Activated CD8-positive, alpha-beta memory T cell treated with anti-CD3 and anti-CD28 coated beads for 4 hours (primary cell): ENCODE data around the gene HSPB2.
"Not testable (repeated sequence)": the region's sequence is repeated elsewhere in the genome, so short reads cannot be mapped to it uniquely, and the experiment has no call there.

Experiments
- DNase-seq, 2 donors: peaks; one replicate each; pipeline ENCODE4 v3.0.0-alpha.2; 2020; ENCODE audit warnings: low read depth in 2 of 2

Gene HSPB2

GRCh38 chr11:111913997-111914396 lies 1.5 kb downstream of the HSPB2 start:
- DNase-seq, result no peak

DNA sequence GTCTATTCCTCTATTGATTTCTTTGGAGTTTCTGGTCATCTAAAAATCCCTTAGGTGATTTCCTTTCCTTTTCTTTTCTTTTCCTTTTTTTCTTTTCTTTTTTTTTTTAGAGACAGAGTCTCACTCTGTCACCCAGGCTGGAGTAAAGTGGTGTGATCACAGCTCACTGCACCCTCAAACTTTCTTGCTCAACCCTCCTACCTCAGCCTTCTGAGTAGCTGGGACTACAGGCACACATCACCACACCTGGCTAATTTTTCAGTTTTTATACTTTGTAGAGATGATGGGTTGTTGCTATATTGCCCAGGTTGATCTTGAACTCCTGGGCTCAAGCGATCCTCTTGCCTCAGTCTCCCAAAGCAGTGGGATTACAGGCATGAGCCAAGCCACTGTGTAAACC lies 4.2 kb downstream of the HSPB2 start:
- DNase-seq, result no peak

GRCh38 chr11:111917312-111917711 lies 4.8 kb downstream of the HSPB2 start:
- no peak for DNase-seq

- DNase-seq, result no peak
Observed at GRCh38 chr11:111917788-111918187, 5.3 kb downstream of the HSPB2 start.

DNA sequence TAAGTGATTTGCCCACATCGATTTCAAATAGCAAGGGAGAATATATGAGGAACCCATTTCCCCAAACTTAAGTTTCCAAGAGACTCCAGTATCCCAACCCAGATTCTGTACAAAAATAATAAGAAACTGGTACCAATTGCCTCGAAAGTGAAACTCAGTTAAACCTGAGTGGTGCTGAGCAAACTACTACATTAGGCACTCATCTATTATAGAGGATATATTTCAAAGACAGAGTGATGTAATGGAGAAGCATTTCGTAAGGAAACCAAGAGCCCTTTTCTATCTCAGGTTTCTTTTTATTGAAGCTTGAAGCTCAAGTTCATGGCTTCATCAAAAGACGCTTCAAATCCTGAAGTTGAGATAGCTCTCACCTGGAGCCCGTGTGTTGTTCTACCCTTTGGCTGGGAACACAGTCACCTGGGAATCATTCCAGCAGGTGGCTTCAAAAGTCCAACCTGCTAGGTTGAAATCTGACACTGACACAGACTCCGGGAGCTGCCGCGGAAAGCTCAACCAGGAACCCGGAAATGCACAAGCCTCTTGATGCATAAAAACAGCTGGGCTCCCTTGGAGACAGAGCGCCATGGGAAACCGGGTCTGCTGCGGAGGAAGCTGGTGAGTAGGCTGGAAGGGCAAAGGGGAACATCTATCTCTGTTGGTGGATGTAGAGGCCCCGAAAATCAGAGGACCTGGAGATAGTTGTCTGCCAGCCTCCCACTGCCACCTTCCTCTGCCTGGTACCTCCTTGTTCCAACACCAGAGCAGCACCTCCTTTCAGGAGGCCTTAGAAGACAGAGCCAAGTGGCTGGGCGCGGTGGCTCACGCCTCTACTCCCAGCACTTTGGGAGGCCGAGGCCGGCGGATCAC lies 6.1 kb downstream of the HSPB2 start, which contains the start of gene C11orf52:
TSS of gene C11orf52 (plus strand) at position 524 of the 867 bp plus-strand sequence. CDS start at position 584, 60 bp downstream.
- DNase-seq, result no peak

DNA sequence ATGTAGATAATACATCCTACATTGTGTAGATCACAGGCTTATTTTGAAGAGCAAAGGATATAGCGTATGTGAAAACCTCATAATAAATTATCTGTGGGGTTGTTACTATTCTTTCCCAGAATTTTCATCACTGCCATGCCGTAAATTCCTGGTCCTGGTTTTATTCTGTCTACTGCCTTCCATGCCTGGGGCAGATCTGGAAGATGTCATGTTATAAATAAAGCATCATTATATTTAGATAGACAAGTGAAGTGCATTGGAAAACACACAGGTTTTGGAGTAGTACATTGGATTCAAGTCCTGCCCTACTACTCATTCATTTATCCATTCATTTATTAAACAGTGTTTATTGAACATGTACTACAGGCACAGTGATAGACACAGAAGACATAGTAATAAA lies 8.4 kb downstream of the HSPB2 start:
- no peak for DNase-seq

- DNase-seq, result no peak
Observed at GRCh38 chr11:111921541-111922230, 9.2 kb downstream of the HSPB2 start.

DNA sequence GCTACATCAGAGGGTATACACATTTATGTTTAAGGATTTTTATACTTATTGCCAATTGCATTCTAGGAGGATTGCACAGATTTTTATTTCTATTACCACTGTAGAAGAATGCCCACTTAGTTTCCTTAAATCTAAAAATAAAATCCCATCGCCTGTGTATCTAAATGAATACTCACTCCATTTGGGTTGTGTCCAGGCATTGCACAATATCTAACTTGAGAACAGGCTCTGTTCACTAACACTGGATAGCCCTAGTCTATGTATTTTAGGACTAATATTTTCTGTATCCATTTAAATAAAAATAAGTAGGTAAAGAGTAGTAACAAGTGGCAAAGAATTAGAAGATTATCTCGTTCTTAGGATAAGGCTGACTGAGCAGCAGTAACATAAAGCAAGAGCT lies 10.3 kb downstream of the HSPB2 start:
- DNase-seq, result no peak

DNA sequence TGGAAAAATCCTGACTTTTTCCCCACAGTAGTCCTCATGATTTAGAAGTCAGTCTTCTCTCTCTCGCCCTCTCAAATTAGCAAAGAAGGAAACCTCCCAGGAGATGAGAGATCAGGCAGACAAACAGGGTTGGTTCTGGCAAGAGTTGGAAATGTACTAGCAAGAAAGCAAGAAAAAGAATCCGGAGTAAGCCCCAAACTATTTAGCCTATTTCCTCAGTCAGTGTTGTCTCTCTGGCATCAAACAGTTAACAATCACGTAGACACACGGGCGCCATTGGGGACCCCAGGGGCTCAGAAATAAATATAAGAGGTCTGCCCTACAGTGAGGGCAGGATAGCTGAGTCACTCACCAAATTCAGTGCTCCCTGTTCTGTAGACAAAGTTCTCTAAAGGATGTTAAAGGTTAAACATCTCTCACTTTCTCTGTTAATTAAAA lies 10.8 kb downstream of the HSPB2 start:
- DNase-seq, result no peak

DNA sequence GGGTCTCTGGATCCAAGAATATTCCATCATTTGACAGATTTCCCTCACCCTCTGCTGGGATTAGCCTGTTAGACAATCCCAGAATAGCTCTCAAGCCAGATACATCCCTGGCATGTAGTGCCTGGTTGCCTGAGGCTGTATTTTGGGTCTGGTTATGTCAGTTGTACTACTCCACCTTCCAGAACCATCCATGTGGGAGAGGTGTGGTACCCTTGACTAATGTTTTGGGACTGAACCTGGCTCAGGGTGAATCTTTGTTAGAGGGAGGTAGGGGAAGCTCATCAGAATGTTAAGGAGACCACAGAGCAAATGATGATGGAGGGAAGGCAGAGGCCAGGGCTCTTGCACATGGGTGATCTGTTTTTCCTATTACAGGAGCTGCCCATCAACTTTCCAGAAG lies 11.4 kb downstream of the HSPB2 start:
- no peak for DNase-seq

DNA sequence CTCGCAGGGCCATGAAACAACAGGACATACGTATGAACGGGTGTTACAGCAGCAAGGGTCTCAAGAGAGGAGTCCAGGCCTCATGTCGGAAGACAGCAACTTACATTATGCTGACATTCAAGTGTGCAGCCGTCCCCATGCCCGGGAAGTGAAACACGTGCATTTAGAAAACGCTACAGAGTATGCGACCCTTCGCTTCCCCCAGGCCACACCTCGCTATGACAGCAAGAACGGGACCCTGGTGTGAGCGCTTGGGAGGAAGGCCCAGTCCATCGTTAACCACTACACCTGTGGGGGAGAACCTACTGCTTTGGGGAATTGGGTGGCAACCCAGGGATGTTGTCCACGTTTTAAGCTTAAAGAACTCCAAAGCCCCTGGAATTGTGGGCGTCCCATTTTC lies 13.4 kb downstream of the HSPB2 start:
- DNase-seq, result no peak

GRCh38 chr11:111926505-111927391 lies 14.2 kb downstream of the HSPB2 start:
- DNase-seq, result peak; percentile 85 to 88

DNA sequence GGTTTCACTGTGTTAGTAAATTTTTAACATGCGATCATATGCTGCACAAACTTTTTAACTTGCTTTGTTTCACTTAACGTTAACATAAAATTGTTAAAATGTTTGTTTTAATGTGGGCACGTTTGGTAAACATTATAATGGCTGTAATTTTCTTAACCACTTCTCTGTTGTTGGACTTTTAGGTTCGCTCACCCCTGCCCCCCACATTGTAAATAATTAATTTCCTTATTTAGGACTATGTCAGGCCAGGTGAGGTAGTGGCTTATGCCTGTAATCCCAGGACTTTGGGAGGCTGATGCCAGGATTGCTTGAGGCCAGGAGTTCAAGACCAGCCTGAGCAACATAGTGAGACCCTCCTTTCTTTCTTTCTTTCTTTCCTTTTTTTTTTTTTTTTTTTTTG lies 17.9 kb downstream of the HSPB2 start:
- no peak for DNase-seq

DNA sequence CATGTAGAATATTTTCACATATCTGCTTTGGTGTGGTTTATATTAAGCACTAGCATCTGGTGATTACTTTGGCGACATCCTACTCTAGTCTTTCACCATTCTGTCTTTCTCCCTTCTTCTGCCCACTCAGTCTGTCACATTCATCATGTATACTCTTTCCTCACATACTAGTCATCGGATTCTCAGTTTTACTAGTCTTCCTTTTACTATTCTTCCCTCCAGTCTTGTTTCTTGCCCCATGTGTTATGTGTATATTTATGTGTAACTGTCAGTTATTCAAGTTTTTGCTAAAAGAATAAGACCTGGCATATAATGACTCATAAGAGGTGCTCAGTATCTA lies 20.0 kb downstream of the HSPB2 start:
- no peak for DNase-seq

DNA sequence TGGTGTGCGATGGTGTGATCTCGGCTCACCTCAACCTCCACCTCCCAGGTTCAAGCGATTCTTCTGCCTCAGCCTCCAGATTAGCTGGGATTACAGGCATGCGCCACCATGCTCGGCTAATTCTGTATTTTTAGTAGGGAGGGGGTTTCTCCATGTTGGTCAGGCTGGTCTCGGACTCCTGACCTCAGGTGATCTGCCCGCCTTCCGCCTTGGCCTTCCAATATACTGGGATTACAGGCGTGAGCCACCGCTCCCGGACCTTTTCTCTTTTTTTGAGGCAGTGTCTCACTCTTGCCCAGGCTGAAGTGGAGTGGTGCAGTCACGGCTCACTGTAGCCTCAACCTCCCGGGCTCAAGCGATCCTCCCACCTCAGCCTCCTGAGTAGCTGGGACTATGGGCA lies 20.6 kb downstream of the HSPB2 start:
- not testable (repeated sequence) for DNase-seq

GRCh38 chr11:111933872-111934271 lies 21.3 kb downstream of the HSPB2 start:
- no peak for DNase-seq

DNA sequence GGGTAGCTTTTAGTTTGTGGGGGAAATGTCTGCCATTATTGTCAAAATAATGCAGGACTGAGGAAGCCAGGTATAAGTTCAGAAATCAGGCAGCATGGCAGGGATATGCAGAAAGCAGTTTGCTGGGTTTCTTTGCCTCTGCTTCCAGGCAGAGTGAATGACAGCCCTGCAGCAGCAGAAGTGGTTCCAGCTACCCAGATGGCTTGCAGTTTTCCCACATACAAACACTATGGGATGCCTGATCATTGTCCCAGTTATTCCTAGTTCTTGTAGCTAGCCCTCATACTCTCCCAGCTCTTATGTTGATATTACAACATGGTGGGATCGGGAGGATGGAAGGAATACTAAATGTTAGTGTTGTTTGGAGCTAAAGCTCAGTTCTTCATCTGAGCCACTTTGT lies 21.8 kb downstream of the HSPB2 start:
- no peak for DNase-seq

DNA sequence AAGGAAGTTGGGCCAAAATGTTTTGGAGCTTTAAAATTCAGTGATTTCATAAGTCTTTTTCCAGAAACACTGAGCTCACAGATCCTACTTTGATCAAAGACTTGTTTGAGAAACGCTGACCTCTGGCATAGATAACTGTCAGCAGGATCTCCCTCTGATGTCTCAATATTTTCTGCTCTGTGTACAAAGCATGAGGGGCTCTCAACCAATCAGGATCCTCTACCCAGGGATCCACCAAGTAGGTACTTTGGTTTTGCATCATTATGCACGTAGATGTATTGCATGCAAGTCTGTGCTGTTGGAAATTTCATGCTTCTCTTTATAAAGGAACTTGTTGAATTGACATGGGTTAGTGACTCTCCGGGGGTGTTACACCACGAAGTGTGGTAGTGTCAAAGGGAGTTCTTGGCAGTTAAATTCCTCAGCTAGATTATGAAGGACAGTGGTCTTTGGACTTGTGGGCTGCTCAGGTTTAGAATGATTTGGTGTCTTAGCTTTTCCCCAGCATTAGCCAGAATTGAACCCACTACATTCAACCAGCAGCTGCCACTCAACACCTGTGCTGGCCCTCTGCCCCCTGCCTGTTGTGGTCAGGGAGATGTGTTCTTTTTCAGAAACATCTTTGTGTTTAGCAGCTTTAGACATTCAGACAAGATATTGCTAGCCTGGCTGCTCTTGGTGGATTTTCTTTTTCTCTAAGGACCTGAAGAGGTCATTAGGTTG lies 22.9 kb downstream of the HSPB2 start:
- DNase-seq, result no peak

- no peak for DNase-seq
Observed at GRCh38 chr11:111936040-111936540, 23.6 kb downstream of the HSPB2 start.

GRCh38 chr11:111937461-111937769 lies 24.9 kb downstream of the HSPB2 start:
- no peak for DNase-seq

DNA sequence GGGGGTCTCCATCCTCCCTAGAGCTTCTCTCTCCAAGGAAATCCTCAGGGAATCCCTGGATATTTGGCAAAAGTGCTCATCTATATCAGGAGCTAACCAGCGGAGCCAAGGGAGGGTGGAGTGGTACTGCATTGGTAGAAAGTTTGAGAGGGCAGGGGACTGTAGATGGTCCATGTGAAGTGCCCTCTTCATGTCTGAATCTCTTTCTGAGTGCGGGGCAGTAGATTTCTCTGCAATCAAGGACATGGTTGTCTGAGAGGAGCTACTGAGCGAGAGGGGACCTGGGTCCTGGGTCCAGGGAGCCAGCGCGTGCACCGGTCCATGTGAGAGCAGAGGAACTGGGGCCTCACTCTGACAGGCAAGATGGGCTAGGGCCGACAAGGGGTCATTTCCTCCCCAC lies 25.3 kb downstream of the HSPB2 start:
- no peak for DNase-seq
